ENCODE measurements around the gene DEGS2.

The DEGS2 gene

DNA sequence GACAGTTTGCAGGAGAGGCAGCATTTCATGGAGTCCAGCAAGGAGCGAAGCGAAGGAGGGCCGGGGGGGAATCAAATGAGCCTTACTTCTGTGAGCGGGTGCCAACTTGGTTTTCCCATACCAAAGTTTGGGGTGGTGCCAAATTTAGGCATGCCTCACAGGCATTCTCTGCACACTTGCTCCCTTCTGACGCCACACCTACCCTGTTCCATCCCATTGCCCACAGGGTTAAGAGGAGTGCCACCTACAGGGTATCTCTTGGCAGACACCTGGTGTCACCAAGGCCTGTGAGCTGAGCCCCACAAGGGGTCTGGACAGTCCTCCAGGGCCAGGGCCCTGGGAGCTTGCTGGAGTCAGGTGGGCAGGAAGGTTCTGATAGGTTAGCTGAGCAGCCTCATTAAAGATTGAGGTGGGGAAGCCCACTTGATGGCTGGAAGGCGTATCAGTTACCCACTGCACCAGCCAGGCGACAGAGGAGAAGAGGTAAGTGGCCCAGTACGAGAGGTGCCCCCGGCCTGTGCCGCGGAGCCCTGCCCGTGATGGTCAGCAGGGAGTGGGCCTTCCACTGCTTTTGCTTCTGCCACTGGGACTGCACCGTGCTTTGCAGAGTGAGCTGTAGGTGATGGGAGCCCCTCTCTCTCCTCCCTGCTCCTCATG lies 45.2 kb downstream of the DEGS2 start:
- no peak for DNase-seq (ENCODE audit: low read depth, low spot score)

DNA sequence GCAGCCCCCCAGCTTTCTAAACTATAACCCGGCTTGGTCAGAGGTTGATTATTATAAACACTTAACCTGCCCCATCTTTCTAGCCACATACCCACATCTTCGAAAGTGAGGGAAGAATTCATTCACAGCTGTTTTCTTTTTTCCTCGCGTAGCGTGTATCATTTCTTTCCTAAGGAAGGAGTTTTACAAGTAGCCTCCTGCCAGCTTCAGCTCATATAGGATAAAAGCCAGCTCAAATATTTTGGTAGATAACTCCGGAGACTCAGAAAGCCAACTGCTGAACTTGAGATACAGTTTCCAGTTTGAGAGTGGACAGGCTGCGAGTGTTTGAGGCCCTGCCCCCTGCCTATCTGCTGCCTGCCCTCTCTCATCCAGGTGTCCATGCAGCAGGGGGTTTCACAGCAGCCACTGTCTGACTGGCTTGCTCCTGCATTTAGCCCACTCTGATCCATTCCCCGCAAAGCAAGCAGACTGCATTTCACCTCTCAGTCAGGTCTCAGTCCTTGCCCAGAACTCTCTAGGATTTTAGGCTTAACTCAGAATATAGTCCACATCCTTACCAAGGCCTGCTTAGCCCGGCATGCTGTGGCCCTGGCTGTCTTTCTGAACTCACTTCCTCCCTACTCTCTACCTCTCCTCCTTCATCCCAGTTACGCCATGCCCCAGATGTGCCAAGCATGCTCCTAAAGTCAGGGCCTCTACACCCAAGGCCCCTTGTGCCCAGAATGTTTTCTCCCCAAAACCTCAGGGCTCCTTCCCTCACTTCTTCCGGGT lies 47.3 kb downstream of the DEGS2 start:
- DNase-seq (ENCODE audit: low read depth, low spot score) = no peak

DNA sequence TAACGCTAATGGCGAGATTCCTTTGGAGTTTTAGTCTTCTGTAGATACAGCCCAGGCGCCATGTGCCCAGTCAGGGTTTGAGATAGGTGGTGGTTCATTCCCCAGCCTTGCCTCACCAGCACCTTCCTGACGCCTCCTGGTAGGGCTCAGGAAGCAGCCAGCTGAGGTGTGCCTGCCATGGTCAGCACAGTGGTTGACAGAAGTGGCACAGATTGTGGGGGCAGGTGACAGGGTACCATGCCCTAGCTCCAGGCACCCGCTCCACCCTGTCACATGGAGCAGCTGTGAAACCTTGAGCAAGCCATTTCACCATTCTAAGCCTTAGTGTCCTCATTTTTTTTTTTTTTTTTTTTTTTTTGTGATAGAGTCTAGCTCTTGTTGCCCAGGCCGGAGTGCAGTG lies 48.6 kb downstream of the DEGS2 start:
- DNase-seq (ENCODE audit: low read depth, low spot score) = no peak

DNA sequence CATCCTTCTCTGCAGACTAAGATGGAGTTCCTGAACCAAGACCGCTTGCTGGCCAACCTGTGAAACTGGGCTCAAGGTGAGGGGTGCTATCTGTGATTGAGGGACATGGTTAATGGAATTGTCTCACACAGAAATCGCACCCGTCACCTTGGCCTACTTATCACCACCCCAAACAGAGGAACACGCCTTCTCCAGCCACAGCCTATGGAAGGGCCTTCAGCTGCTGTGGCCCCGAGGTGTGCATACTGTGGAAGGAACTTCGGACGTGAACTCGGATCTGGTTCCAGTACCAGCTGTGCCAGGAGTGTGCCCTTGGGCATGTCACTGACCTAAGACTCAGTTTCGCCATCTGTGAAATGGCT lies 49.9 kb downstream of the DEGS2 start:
- DNase-seq (ENCODE audit: low read depth, low spot score) = no peak

DNA sequence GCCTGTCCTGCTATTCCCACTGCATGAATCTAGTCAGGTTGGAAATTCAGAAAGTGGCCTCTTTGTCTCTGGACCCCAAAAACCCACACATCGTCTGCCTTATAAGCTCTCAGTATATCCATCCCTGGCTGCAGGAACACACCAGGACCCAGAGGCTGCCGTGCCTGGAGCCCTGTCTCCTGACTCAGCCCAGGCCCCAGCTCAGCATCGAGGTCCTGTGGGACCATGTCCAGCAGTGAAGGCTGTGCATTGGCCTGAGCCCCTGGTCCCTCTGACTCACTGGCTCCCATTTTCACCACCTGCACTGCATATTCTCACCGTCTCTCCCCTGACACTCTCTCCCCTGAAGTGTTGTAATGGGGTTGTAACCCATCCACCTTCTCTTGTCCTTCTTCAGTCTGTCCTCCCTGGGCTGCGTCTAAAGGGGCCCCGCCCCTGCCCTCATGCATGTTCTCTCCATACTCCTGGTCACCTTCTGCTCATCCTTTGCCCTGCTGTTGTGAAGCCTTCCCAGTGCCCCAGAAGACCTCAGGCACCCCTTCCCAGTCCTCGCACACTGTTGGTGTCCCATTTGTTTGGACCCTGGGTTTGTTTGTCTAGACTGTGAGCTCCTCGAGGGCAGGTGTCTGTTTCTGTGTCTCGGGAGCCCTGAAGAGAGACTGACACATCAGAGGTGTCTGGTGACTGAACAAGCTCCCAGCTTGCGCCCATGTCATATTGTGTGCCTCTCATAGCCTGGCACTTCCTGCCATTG lies 50.4 kb downstream of the DEGS2 start:
- DNase-seq (ENCODE audit: low read depth, low spot score) = no peak

DNA sequence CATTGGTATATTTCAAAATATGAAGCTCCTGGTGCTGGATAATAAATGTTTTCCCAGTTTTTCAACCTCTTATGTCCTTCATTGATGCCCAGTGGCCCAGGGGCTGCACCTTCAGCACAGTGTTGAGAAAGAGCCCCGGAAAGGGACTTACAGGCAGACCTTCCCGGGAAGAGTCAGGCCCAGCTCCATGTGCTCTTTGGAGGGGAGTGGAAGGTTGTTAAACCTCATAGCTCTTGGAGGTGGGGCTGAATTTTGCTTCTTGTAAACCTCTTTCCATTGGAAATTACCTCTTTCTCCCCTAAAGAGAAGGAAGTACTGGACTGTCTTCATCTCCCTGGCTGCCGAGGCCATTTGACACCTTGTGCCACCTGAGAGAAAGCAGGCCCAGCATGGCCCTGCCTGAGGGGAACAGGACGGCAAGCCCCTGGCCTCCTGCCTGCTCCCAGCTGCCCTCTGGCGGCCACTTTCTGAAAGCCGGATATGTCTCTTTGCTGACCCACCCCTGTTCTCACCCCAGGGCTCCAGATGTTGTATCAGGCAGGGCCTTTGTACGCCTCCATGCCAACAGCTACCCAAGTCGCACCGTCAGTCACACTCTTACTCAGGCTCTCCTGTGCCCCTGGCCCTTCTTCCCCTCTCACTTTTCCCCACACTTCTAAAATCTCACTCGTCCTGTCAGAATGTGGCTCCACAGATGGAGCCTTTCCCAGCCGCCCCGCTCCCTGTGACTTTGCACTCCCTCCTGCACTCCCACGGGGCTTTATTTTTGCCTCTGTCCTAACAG lies 51.2 kb downstream of the DEGS2 start:
- peak; percentile 74 for DNase-seq (ENCODE audit: low read depth, low spot score)

DNA sequence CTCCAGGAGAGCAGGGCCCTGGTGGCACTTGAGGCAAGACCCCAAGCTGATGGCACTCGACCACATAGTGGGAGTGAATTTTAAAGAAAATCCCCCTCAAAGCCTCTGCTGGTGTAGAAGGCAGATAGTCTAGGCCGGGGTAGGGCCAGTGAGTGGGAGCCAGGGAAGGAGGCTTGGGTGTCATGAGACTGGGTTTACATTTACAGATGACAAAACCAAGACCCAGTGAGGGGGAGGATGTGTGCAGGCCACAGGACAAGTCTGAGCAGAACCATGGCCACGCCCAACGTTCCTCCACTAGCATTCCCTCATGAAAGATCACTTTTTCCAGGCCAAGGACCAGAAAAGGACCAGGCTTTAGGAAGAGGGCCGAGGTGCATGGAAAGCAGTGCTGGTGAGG lies 52.2 kb downstream of the DEGS2 start:
- no peak for DNase-seq (ENCODE audit: low read depth, low spot score)

DNA sequence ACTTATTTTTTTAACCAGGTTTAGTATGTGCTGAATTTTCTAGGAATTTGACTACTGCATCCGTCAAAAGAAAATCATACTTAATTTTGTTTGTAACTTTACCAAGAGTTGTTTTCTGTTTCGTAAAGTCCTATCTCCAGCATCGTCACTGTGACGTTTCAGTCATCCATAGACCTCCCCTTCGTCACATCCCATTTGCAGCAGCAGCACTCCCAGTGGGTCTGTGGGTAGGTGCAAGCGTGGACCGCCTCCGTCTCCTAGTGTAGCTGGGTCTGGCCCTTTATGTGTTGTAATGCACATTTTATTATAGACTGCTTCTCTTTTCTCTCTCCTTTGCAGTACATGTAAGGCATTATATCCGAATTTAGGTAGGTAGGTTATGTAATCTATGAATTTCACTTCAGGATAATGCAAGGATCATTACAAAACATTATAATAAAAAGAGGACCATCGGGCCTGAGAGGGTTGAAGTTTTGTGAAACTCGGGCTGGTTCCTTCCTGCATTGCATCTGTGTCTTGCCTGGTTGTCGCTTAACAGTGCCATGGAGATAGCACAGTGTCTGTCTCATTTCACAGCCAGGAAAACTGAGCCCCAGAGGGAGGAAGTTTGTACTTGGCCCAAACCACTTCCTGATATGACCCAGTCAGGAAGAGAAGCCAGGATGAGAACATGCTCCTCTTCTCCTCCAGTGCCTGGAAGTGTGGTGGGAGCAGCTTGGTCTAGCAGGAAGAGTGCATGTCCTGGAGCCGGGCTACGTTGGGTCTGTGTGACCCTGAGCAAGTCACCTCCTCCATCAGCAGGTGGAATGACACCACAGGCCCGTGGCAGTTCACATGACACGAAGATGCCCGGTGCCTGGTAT lies 53.0 kb downstream of the DEGS2 start:
- peak; percentile 19 for DNase-seq (ENCODE audit: low read depth, low spot score)

DNA sequence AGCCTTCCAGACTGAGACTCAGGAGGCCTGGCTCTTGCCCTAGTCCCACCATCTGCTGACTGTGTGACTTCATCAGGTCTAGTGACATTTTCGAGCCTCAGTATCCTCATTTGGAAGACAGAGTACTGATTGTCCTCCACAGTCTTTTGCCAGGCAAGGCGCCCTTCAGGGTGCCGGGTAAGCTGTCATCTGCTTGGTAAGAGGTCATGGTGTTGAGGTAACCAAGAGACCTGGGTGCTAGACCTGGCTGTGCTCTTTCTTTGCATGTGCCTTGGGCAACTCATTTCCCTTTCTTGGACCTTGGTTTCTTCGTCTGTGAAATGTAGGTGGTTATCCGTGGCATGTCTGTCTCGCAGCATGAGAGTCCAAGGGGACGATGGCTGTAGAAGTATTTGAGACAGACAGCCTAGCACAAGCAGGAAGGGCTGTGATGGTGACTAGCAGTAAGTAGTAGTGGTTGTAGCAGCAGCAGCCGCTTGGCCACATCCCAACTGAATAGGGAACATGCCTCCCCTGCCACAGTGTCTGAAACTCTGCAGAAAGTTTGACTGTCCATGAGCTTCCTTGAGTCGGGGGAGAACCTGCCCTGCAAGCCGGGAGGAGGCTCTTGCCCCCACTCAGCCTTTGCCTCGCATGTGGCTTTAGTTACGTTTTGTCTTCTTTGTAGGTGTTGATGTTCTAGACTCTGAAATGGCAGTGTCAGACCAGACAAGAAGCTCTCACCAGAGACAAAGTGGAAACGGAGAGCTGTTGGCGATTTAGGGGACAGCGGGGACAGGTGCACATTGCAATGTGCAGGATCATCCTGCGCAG lies 53.9 kb downstream of the DEGS2 start:
- DNase-seq (ENCODE audit: low read depth, low spot score) = no peak

DNA sequence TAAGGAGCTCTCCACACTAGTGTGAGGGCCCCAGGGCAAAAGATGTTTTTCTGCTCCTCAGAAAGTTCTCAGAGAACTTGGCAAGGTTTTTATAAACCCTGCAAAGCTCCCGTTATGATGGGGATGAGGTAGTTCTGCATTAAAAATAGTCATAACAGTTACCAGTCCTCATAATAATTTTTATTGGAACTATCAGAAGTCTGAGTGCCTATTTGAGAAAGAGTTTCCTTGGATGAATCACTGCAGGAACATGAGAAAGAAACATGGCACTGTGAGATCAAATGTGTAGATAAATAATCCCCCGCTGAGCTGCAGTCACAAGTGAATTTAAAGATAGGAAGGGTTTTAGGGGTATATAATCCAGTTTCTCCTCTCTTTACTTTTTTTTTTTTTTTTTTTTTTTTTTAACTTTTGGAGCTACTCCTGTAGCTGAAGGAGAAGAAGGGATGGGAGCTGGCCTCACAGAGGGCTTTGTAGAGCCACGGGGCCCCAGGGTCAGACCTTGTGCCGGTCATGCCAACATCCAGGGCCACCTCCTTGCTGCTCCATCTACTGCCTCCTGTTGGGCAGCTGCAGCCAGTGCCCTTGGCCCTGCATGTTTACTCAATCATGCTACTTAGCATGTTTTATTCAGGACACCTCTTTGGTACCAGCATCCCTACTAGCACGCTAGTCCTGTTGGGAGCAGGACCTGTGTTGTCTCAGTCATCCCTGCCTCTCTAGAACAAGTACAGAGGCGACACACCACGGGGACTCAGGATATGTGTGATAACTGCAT lies 54.7 kb downstream of the DEGS2 start:
- no peak for DNase-seq (ENCODE audit: low read depth, low spot score)

DNA sequence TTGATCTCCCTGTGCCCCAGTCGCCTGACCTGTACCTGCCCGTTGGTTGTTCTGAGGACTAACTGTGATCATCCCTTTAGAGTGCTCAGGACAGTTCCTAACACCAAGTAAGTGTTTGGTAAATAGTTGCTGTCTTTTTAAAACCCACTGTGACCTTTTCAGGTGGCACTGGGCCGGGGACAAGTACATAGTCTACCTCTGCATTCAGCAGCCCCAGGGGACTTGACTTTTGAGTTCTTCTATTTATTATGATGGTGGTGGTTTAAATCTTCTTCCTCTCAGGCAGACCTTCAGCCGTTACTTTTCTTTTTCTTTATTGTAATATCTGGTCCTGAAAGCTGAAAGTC lies 55.5 kb downstream of the DEGS2 start:
- no peak for DNase-seq (ENCODE audit: low read depth, low spot score)

DNA sequence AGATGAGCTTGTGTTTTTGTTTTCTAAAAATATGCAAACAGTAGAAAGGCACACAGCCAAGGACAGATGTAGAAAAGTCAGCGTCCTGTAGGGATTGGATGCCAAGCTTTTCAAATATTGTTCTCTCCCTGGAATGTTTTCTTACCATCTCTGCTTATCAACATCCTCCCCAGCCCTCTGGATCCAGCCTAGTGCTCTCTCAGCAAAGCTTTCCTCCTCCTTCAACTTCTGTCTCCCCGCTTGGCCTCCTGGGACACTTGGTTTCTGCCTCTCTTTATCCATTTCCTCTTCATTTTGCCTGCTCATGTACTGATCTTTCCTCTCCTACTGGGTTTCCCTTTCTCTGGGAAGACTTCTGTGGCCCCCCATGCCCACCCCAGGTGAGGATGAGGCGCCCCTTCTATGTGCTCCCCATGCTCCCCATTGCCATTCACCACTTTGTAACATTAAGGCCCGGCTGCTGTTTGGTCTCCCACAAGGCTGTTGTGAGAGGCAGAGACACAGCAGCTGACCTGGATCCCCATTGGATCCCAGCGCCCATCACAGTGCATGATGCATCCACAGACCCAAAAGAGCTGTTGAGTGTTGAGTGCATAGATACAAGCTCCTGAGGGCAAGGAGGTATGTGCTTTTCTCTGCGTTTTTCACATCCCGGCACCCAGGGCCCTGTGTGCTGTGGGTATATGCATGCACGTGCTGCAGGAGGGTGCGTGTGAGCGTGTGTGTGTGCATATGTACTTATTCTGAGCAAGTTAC lies 56.0 kb downstream of the DEGS2 start:
- no peak for DNase-seq (ENCODE audit: low read depth, low spot score)

DNA sequence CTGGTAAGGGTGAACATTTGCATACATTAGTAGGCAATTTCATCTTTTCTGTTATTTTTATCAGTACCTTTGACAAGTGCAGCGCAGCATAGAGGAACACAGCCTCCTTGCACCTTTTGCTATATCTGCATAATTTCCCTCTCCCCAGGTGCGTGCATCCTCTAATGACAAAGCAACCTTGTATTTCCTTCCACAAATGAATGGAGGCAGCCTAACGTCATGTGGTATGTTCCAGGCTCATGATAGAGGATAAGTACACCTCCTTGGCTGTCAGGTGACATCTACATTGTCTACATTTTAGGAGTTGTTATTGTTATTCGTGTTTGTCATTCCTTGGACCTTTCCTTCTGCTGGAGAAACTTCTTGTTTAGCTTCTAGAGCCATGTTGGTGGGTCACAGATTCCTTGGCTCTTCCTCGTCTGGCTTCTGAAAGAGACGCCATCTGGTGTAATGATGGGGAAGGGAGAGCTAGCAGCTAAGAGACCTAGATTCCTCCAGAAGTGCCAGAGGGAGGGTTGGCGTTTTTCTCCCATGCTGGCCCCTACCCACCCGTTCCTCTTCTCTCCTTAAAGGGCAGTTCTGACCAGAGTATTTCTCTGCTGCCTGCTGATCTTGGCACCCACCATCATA lies 57.2 kb downstream of the DEGS2 start:
- DNase-seq (ENCODE audit: low read depth, low spot score) = no peak

DNA sequence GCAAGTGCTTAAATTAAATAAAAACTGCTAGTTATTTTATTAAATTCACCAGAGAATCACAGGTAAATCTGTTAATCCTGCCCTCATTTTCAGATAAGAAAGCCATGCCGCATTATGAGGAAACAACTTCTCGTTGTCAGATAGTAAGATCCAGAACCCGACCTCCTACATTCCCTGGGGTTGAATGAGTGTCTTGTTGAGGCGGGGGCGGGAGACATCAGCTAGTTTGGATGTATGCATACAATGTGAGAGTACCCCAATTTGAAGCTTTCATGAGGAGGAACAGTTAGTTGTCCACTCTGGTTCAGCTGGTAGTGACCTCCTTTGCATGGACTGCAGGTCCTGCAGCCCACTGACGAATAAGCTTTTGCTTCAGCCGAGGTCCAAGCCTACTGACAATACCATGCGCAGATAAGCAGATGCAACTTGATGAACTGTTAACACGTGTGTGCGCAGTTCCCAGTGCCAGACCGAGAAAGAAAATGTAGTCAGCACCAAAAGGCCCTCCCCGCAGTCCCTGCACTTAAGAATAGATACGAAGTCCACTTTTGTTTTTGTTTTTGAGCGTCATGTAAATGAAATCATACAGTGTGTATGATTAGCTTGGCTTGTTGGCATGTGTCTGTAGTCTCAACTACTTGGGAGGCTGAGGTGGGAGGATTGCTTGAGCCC lies 59.3 kb downstream of the DEGS2 start:
- no peak for DNase-seq (ENCODE audit: low read depth, low spot score)

DNA sequence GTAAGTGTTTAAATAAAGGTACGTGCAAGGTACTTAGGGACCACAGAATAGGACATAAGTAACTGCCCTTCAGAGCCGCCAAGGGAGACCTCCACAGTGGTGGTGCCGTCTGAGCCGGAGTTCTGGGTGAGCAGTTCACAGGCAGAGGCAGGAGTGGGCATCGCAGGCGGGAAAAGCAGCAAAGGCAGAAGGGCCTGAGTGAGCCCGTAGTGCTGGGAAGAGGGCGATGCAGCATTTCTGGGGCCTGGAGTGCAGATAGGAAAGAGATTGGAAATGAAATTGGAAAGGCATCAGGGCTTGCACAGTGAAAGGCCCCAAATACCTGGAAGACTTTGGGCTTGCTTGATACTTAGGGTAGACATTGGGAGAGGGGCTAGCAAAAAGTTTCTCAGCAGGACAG lies 61.3 kb downstream of the DEGS2 start:
- no peak for DNase-seq (ENCODE audit: low read depth, low spot score)

DNA sequence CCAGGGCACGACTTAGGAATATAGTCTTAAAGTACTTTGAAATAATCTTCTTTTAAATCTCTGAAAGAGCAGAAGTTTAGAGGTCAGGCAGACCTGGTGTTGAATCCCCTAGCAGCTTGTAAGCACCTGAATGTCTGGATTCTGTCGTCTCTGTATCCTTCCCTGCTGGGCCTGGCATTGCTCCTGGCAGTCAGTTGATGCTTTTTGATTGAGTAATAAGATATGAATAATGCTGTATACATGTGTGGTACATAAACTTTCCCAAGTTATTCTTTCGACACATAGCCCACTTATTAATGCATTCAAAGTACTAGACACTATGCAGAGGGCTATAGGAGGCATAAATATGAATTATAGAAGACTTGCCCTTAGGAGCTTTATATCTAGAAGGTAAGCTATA lies 62.8 kb downstream of the DEGS2 start:
- no peak for DNase-seq (ENCODE audit: low read depth, low spot score)

Data from activated CD4-positive, CD25-positive, alpha-beta regulatory T cell treated with anti-CD3 and anti-CD28 coated beads, Interleukin-2, amount 50 U/mL, for 16 hours (primary cell).